KG1 (cell line): ENCODE results near the gene SPATA3.

ENCODE experiments used
- DNase-seq: peaks from one replicate; lab custom pipeline; 2025; lab: John Stamatoyannopoulos, UW

Gene SPATA3

DNA sequence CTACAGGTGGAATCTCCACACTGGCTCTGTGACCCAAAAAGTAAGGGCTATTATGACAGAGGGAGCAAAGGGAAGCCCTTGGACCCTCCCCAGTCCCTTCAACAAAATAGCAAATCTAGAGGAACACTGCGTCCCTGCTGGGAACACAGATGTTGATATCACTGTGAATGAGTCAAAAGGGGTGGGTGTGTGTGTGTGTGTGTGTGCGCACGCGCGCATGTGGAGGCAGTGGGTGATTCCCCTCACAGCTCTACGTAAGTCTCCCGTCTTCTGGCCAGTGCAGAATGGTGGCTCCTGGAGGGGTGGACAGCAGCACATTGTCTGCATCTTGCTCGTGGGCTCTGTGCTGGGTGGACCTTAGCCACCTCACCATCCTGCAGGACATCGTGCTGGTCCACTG, 33.6 kb downstream of the SPATA3 start:
- DNase-seq: no peak

DNA sequence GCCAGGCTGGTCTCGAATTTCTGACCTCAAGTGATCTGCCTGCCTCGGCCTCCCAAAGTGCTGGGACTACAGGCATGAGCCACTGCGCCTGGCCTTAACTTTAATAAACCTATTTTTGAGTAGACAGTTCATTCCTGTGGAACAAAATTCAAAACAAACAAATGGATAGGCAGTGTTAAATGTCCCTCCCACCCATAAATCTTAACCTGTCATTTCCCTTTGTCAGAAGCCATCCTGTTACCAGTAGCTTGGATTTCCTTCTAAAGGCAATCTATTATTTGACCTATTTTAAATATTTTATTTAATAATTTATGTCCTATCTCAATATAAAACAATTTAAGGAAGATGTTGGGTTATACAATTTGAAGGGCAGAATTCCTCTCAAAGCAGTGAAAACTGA, 34.8 kb downstream of the SPATA3 start:
- no peak for DNase-seq

DNA sequence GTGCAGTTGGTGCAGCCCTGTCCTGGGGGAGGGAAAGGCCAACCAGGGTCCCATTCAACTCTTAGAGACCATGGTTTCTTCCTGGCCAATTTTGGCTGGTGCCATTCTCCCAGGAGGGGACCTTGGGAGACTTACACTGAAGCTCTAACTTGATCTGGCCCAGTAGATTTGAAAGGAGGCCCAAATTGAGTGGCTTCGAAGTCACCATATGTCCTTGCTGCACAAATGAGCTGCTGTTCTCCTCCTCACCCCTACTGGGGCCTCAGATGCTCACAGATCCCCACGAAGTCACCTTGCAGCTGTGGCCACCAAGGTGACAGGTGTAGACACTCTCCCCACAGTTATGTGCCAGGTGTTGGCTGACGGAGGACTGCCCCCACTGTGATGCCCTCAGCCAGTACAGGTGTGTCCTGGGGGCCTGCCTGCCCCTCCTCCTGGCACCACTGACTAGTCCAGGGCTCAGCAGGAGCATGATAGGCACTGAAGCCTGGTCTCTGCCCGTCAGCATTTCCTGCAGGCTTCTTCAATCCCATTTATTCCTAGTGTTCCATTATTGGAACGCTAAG, 36.7 kb downstream of the SPATA3 start:
- no peak for DNase-seq

GRCh38 chr2:231033147-231034132, 37.5 kb downstream of the SPATA3 start:
- no peak for DNase-seq

GRCh38 chr2:231034291-231034882, 38.5 kb downstream of the SPATA3 start:
- DNase-seq: no peak

GRCh38 chr2:231036131-231036530, 40.2 kb downstream of the SPATA3 start:
- DNase-seq: no peak

DNA sequence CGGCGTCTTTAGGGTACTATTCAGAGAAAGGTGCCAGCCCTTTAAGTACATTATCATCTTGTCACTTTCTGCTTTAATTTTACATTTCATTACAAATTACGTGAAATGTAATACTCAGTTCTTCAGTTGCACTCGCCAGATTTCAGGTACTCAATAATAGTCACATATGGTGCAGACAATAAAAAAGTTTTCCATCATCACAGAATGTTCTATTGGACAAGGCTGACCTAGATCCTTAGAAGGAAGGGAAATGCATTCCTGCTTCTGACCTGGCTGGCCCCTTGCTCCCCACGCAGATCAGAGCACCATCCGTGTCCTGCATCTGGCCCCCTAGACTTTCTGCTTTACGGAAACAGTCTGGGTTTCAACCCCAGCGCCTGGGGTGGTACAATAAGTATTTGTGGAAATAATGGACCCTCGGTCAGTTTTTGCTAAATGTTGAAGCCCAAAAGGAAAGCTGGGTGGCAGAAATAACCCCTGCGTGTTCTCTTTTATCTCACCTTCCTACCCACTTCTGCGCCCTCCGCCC, 40.7 kb downstream of the SPATA3 start:
- no peak for DNase-seq

GRCh38 chr2:231037202-231037730, 41.3 kb downstream of the SPATA3 start, which contains the start of gene C2orf72:
Gene C2orf72 (plus strand): TSS chr2:231037523. CDS start chr2:231037566, 43 bp downstream.
- no peak for DNase-seq

DNA sequence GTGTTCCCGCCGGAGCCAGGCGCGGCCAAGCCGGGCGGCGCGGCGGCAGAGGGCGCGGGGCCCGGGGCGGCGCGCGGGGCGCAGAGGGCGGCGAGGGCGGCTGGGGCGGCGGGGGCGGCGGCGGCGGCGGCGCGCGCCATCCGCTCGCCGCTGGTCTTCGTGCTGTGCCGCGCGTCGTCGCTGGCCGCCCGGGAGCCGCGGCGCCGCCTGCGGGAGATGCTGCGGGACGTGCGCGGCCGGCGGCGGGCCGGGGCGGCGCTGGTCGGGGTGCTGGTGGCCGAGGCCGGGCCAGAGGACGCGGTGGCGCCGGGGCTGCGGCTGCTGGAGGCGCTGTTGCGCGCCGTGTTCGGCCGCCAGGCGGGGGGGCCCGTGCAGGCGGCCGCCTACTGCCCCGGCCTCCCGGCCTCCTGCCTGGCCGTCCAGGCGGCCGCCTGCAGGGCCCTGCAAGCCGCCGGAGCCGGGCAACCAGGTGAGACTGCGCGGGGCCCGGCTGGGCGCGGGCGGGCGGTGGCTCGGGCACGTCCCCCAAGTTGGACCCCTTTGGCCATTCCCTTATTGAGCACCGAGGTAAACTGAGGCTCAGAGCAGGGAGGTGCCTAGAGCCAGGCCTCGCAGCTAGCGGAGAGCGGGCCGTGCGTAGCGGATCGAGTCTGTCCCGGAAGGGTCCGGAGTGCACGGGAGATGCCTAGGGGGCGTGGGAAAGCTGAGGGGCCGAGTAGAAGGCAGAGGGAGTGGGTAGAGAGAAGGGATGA, 42.0 kb downstream of the SPATA3 start:
- no peak for DNase-seq

DNA sequence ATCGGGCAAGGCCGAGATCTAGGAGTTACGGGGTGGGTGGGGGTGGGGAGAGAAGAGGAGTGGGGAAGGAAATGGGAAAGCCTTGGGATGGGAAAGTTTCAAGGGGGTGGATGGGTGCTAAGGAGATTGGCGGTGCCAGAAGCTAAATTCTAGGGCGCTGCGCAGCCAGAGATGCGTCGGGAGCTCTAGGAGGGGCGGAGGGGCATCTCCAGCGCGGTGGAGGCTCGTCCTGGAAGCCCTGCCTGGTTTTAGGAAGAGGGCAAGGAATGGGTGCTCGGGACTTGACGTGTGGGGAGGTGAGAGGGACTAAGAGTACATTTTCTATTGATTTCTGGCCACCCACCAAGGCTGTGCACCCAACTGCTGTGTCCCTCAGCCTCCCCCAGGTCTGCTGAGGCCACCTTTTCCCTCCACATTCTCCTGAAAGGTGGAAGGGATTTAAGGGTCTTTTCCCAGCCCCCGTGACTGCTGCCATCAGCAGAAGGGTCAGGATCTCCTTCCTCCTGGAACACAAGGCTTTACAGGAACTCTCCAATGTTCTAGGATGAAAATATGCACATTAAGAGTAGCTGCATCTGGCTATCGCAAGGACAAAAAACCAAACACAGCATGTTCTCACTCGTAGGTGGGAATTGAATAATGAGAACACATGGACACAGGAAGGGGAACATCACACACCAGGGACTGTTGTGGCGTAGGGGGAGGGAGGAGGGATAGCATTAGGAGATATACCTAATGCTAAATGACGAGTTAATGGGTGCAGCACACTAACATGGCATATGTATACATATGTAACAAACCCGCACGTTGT, 42.8 kb downstream of the SPATA3 start:
- DNase-seq: no peak

DNA sequence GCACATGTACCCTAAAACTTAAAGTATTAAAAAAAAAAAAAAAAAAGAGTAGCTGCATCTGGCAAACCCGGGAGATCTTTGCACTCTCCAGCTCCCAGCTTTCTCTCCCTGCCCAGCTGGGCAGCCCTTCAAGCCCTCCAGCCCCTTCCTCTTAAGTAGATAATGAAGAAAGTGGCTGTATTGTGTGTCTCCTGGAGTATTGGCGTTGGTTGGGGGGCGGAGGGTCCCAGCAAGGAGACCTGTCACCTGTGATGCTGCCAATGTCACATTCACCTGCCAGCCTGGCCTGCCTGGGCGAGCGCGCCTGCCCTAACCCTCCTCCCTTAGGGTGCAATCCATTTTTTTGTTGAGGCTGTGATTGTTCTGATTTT, 43.4 kb downstream of the SPATA3 start:
- no peak for DNase-seq

GRCh38 chr2:231039821-231040364, 44.0 kb downstream of the SPATA3 start:
- no peak for DNase-seq

DNA sequence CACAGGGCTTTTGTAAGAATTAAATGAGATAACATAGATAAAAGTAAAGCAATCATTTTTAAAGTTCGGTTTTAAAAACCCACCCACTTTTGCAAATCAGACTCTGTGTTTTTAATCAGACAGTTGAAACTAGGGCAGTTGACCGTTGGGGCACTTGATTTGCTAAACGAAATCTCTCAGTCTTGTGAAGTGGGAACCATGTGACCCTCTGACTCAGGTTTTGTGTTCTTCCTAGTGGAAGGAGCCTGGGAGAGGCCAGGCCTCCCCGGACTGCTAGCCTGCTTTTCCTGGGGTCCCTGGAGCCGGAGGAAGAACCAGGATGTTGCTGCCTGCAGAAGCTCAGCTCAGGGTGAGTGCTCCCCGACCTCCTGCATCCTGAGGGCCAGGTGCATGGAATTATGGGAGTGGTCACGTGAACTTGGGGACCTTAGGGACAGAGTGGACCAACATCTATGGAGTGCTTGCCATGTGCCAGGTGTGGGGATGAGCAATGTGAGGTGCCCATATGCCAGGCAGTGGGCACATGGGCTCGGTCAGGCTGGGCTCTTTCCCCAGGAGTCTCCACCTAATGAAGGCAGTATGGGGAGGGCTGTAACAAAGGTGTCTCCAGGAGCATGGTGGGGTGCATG, 45.3 kb downstream of the SPATA3 start:
- no peak for DNase-seq

DNA sequence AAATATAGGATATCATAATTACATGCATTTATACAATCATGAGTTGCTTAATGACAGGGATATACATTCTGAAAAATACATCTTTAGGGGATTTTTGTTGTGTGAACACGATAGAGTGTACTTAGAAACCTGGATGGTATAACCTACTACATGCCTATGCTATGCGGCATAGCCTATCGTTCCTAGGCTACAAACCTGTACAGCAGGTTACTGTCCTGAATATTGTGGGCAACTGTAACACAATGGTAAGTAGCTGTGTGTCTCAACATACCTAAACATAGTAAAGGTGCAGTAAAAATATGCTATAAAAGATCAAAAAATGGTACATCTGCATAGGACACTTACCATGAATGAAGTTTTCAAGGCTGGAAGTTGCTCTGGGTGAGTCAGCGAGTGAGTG, 47.9 kb downstream of the SPATA3 start:
- DNase-seq: no peak

DNA sequence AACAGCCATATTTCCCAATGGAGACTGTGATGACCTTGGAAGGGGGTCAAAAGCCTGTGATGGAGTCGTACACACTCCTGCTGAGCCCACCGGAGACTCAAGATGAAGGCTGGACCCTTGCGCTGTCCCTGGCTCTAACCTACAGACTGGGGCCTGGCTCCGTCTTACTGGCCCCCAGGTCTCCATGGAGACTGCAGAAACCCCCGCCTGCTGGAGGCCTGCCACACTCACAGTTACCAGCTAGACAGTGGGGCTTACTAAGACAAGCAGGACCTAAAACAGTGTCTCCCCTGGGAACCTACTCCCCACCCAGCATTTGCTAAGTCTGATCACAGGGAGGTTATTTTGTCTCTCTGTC, 51.0 kb downstream of the SPATA3 start:
- no peak for DNase-seq

GRCh38 chr2:231047274-231047922, 51.5 kb downstream of the SPATA3 start:
- no peak for DNase-seq

GRCh38 chr2:231047923-231048915, 52.3 kb downstream of the SPATA3 start:
- DNase-seq: no peak

DNA sequence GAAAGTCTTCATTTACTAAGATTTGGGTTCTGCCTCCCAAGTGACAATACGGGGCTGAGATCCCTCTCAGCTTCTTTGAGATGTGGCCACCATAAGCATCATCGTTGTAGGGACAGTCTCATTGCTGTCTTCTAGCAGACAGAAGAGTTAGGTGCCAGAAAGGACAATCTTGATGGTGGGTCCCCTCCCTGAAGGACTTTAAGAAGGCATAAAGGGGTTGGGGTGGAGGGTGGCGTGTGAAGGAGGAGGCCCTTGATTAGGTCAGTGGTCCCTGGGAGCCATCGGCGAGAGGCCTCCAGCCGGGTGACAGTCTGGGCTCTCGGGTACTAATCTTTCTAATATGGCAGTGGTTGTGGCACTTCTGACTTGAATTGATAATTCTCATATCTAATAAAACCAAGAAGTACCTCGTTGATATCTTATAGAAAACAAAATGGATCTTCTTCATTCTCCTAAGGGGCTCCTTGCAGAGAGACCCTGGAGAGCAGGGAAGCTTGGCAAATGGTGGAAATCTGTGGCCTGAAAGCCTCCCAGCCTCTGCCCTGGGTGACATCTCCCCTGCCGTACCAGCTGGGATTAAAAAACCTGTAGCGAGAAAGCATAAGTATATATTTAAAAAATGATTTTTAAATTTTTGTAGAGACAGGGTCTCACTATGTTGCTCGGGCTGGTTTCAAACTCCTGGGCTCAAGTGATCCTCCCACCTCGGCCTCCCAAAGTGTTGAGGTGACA, 53.5 kb downstream of the SPATA3 start:
- DNase-seq: no peak
